Esophagus muscularis mucosa (tissue), 4 donors: Measurements from ENCODE around the gene TBPL1. TPM values are rescaled to one million over a fixed set of nuclear protein-coding genes. Genes with fewer than 3 reads are reported as not detected.
A peak's percentile ranks its signal among the peaks of the same experiment; 100 is the strongest.
"Not testable (repeated sequence)": the region's sequence is repeated elsewhere in the genome, so short reads cannot be mapped to it uniquely, and the experiment has no call there.

Experiments used
- DNase-seq: peaks from one replicate; pipeline ENCODE4 v3.0.0-alpha.2; 2017; ENCODE audit errors: extremely low spot score
- H3K27ac ChIP-seq, 4 donors: fragments of 200-600 bp; sonication (generic); replicated peaks in 1 of 4; 1 replicate in 3 of 4; 2 replicates in 1 of 4; pipeline ENCODE4 v1.5.1; 2016 to 2019; ENCODE audit warnings: mild to moderate bottlenecking in 1 of 4
- H3K27me3 ChIP-seq, 4 donors: fragments of 200-600 bp; sonication (generic); one replicate each; pipeline versions ENCODE4 v1.5.1 to v1.6.0; 2016 to 2019
- H3K36me3 ChIP-seq, 4 donors: fragments of 200-600 bp; sonication (generic); one replicate each; pipeline ENCODE4 v1.5.1; 2016 to 2019
- H3K4me1 ChIP-seq, 4 donors: fragments of 200-600 bp; sonication (generic); one replicate each; pipeline ENCODE4 v1.5.1; 2016 to 2019
- H3K4me3 ChIP-seq, 4 donors: fragments of 200-600 bp; sonication (generic); 1 replicate in 2 of 4; 2 replicates in 2 of 4; pipeline ENCODE4 v1.5.1; 2016 to 2019; ENCODE audit warnings: mild to moderate bottlenecking in 4 of 4, moderate library complexity in 1 of 4
- H3K9me3 ChIP-seq, 4 donors: fragments of 200-600 bp; sonication (generic); 1 replicate in 3 of 4; 2 replicates in 1 of 4; pipeline ENCODE4 v1.5.1; 2016 to 2019
- EP300 ChIP-seq: sonication (generic); formaldehyde crosslinking; IDR thresholded peaks from one replicate; pipeline ENCODE4 v1.6.1; 2017; ENCODE audit warnings: antibody characterized with exemption
- POLR2A ChIP-seq: fragments of 450-650 bp; IDR thresholded peaks from one replicate; pipeline ENCODE4 v1.6.1; 2017; ENCODE audit warnings: antibody characterized with exemption, moderate library complexity, mild to moderate bottlenecking, low read depth
- POLR2AphosphoS5 ChIP-seq, 2 donors: sonication (generic); formaldehyde crosslinking; IDR thresholded peaks; one replicate each; pipeline ENCODE4 v1.6.1; 2017; ENCODE audit warnings: antibody characterized with exemption in 2 of 2
- WGBS: methylation state at CpG from one replicate; pipeline ENCODE4 v1.1.5; 2018; 5-methylcytosine and 5-hydroxymethylcytosine counted together
- intact Hi-C: fragments of 100-400 bp; cut with DNase I; formaldehyde crosslinking; loops from one replicate; pipeline ENCODE4 v1.15.1; 2023
- total RNA-seq, 4 donors: library from RNA; depleted of rRNA; stranded (reverse); fragments of >200 nt; gene quantifications; one replicate each; pipeline versions ENCODE4 v1.1.0 to v1.2.1, GENCODE V29; 2016
- TF ChIP-seq, protein P1 (sequence below), 3 experiments: fragments of 200-600 bp in 2 of 3; fragments of 450-650 bp in 1 of 3; sonication (generic) in 2 of 3; IDR thresholded peaks; one replicate each; pipeline ENCODE4 v1.5.1; 2017 to 2019; ENCODE audit warnings: antibody characterized with exemption in 3 of 3, mild to moderate bottlenecking in 2 of 3, moderate library complexity in 1 of 3

TBPL1 gene
- total RNA-seq, 4 donors from 2014 or later = 8.8 to 23.4 (median 17.8) TPM

DNA sequence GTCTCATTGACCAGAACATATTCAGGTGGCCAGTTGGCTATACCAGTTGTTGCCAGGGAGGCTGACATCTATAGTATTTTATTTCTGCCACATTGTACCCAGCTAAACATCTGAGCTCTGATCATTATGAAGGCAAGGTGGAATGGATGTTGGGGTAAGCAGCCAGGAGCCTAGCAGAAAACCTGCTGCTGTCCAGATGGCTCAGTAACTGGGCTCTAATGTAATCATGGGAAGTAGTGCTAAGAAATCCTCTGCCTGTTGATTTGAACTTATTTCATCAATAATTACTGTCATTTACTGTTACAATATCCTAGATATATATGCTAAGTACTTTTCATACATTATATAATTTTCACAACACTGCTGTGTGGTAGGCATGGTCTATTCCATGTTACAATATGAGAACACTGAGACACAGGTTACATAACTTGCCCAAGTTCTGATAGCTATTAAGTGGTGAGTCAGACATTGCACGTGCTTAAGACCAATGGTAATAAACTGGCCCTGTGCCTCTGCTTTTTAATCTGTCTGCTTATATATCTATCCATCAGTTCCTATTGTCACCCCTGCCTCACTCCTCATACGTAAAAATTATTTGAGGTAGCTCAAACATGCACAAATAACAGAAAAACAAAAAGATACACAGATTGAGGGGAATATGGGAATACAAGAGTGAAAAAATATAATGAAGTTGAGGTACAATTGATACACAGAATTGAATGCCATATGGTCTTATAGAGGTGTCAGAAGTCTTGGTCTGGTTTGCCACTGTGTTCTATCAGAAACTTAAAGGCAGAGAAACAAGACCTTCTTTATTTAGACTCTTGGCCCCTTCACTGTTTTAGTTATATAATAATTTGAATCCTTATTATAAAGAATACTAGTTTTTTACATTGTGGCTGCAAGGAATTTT is 25.2 kb downstream of the TBPL1 start:
- Histone ChIP-seq H3K27me3 (no peaks in the 10 kb centered on the region), H3K27ac (peak overlapping the region in 3 of 4 donors; percentile 22 to 53 (median 45)), H3K9me3 (no peaks in the 10 kb centered on the region), H3K4me1 (peaks cover 13 to 38% (median 28%) of the 10 kb centered on the region in 4 donors), H3K36me3 (peaks cover 0 to 23% (median 6%) of the 10 kb centered on the region in 4 donors), H3K4me3 (no peak overlapping the region)
- intact Hi-C loops = no loop called here
- TF ChIP-seq, protein P1, sequence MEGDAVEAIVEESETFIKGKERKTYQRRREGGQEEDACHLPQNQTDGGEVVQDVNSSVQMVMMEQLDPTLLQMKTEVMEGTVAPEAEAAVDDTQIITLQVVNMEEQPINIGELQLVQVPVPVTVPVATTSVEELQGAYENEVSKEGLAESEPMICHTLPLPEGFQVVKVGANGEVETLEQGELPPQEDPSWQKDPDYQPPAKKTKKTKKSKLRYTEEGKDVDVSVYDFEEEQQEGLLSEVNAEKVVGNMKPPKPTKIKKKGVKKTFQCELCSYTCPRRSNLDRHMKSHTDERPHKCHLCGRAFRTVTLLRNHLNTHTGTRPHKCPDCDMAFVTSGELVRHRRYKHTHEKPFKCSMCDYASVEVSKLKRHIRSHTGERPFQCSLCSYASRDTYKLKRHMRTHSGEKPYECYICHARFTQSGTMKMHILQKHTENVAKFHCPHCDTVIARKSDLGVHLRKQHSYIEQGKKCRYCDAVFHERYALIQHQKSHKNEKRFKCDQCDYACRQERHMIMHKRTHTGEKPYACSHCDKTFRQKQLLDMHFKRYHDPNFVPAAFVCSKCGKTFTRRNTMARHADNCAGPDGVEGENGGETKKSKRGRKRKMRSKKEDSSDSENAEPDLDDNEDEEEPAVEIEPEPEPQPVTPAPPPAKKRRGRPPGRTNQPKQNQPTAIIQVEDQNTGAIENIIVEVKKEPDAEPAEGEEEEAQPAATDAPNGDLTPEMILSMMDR (IDR thresholded peaks at IDR 0.05) = no peak
- TF ChIP-seq EP300 (no peak), POLR2AphosphoS5 (IDR thresholded peaks at IDR 0.05) (peak in 1 of 2 donors; percentile 63), POLR2A (no peak)
- DNase-seq = no peak
- 24% methylated on average over 2 of the region's 2 CpGs for WGBS

DNA sequence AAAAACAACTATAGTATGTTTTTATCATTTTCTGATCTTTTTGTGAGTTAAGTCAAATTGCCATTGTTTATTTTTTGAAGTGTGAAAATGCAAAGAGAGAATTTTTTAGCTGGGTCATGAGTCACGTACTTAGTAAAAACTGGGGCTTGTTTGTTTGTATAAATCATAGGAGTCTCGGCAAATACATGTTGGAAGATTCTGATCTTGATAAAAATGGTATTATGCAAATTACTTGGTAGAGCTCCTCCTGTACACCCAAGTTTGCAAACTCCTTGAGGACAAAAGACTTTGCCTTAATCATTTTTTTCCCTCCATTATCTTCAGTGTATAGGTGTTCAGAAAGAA is 25.8 kb downstream of the TBPL1 start:
- Histone ChIP-seq H3K9me3 (no peaks in the 10 kb centered on the region), H3K4me3 (no peak overlapping the region), H3K27ac (peak overlapping the region in 1 of 4 donors; percentile 53), H3K4me1 (peaks cover 13 to 37% (median 27%) of the 10 kb centered on the region in 4 donors), H3K27me3 (no peaks in the 10 kb centered on the region), H3K36me3 (peaks cover 0 to 27% (median 8%) of the 10 kb centered on the region in 4 donors)
- TF ChIP-seq POLR2A = no peak
- TF ChIP-seq EP300 = no peak
- TF ChIP-seq, protein P1 (IDR thresholded peaks at IDR 0.05) = no peak
- TF ChIP-seq POLR2AphosphoS5 (IDR thresholded peaks at IDR 0.05) = no peak
- 40% methylated on average over 2 of the region's 2 CpGs for WGBS
- intact Hi-C loops = no loop called here
- no peak for DNase-seq

DNA sequence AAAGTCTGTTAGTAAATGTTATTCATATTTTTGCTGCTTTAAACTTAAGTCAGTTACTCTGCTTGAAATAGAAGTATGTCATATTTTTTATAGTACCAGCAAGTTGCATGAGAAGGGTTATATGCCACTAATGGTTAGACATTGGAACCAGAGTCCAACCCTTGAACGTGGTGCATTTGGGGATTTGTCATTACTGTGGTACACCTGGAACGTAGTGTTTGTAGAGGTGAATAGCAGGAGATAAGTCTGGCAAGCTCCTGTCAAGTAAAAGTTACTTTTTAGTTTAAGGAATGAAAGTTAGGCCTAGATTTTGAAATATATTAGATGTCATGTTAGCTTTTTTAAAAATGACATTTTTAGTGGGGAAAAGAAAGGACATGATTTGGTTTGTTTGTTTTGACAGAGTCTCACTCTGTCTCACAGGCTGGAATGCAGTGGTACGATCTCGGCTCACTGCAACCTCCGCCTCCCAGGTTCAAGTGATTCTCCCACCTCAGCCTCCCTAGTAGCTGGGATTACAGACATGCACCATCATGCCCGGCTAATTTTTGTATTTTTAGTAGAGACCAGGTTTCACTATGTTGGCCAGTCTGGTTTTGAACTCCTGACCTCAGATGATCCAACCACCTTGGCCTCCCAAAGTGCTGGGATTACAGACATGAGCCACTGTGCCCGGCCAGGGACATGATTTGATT is 26.4 kb downstream of the TBPL1 start:
- Histone ChIP-seq H3K4me1 (peaks cover 13 to 38% (median 27%) of the 10 kb centered on the region in 4 donors), H3K36me3 (peaks cover 0 to 32% (median 11%) of the 10 kb centered on the region in 4 donors), H3K27ac (peak overlapping the region in 2 of 4 donors; percentile 8 to 53)
- H3K27me3 ChIP-seq, H3K4me3 ChIP-seq, DNase-seq, intact Hi-C loops, H3K9me3 ChIP-seq: not testable (repeated sequence)
- WGBS = 89% methylated on average over 7 of the region's 7 CpGs

DNA sequence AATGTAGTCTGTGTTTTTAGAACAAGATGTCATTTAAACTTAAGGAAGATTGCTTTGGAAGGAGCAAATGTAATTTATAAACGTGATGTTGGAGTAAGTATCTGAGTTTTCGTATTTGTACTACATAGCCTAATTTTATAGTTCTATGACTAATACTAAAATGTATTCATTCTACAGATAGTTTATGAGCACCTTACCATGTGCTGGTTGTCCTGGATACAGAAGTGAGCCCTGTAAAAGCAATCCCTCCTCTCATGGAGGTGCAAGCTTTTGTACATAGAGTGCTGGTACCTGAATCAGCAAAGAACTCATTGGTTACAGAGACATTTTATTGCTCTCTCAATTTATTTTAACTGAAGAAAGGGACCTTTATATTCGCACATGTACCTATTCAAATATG is 27.1 kb downstream of the TBPL1 start:
- no peak for TF ChIP-seq EP300
- TF ChIP-seq, protein P1 (IDR thresholded peaks at IDR 0.05) = no peak
- no peak for TF ChIP-seq POLR2A
- no peak for TF ChIP-seq POLR2AphosphoS5 (IDR thresholded peaks at IDR 0.05)
- 93% methylated on average over 3 of the region's 3 CpGs for WGBS
- Histone ChIP-seq H3K9me3 (no peaks in the 10 kb centered on the region), H3K4me1 (peaks cover 13 to 37% (median 26%) of the 10 kb centered on the region in 4 donors), H3K27me3 (no peaks in the 10 kb centered on the region), H3K36me3 (peaks cover 0 to 39% (median 16%) of the 10 kb centered on the region in 4 donors), H3K4me3 (no peak overlapping the region), H3K27ac (no peak overlapping the region)
- intact Hi-C loops = no loop called here
- DNase-seq = no peak
